ENCODE results near the gene INSIG1.

- TF ChIP-seq CTCF (IDR thresholded peaks at IDR 0.05; ENCODE audit: insufficient read depth, low read depth, low read length) (no peak), EZH2 (IDR thresholded peaks at IDR 0.05; ENCODE audit: insufficient read depth, low read length) (no peak)
These were observed 11.0 kb upstream of the INSIG1 start for GRCh38 chr7:155286686-155287085.

Data from astrocyte (in vitro differentiated cells and primary cell).